GM18526 (cell line): ENCODE measurements around the gene OR8H1.

Experiments
- POLR2A ChIP-seq: IDR thresholded peaks from 3 replicates; pipeline ENCODE4 v1.6.1; 2011; ENCODE audit not compliant: insufficient read length; ENCODE audit errors: extremely low read depth

The OR8H1 gene

GRCh38 chr11:56292154-56292553, at the start of gene OR8H1:
OR8H1 (minus strand) TSS chr11:56292254; CDS start chr11:56291062, 1,192 bp downstream.
- TF ChIP-seq POLR2A, result no peak

- TF ChIP-seq POLR2A, result no peak
These were observed 48.2 kb upstream of the OR8H1 start for GRCh38 chr11:56340289-56340688.

- no peak for TF ChIP-seq POLR2A
These were observed 41.1 kb upstream of the OR8H1 start for GRCh38 chr11:56333156-56333555.

GRCh38 chr11:56331861-56332491, 39.9 kb upstream of the OR8H1 start:
- no peak for TF ChIP-seq POLR2A

GRCh38 chr11:56314844-56315243, 22.8 kb upstream of the OR8H1 start, which contains the start of gene OR8K3:
OR8K3 (plus strand) TSS chr11:56315144; CDS start chr11:56318307, 3,163 bp downstream.
- no peak for TF ChIP-seq POLR2A

- TF ChIP-seq POLR2A, result no peak
These were observed 15.8 kb upstream of the OR8H1 start for GRCh38 chr11:56307836-56308235.

- no peak for TF ChIP-seq POLR2A
These were observed 4.8 kb upstream of the OR8H1 start for GRCh38 chr11:56296898-56297297.

GRCh38 chr11:56273854-56274253, 18.2 kb downstream of the OR8H1 start, which contains the start of gene OR5T1:
OR5T1 (plus strand) TSS chr11:56274154; CDS start chr11:56275639, 1,485 bp downstream.
- no peak for TF ChIP-seq POLR2A

- no peak for TF ChIP-seq POLR2A
These were observed 21.0 kb downstream of the OR8H1 start for GRCh38 chr11:56271092-56271491.

GRCh38 chr11:56251954-56252353, 40.1 kb downstream of the OR8H1 start, which contains the start of gene OR5T3:
OR5T3 (plus strand) TSS chr11:56252254; CDS start chr11:56252254, 0 bp downstream.
- TF ChIP-seq POLR2A, result no peak
